HepG2 (cell line): Measurements from ENCODE around the gene NUP62. TPM values are rescaled to one million over a fixed set of nuclear protein-coding genes. Genes with fewer than 3 reads are reported as not detected.
A peak's percentile ranks its signal among the peaks of the same experiment; 100 is the strongest.

Experiments used
- CBX5 ChIP-seq: sonication (generic); formaldehyde crosslinking; IDR thresholded peaks from 2 replicates; pipeline ENCODE4 v1.4.0; 2020; ENCODE audit warnings: missing genetic modification reagents, borderline replicate concordance
- FOXM1 ChIP-seq: sonication (generic); formaldehyde crosslinking; IDR thresholded peaks from 2 replicates; pipeline ENCODE4 v1.5.0; 2020; ENCODE audit warnings: missing genetic modification reagents
- HNF1A ChIP-seq, 2 experiments: sonication (generic) in 1 of 2; formaldehyde crosslinking in 1 of 2; IDR thresholded peaks; 2 replicates each; pipeline versions ENCODE4 v1.4.0 to v1.6.1; 2016 to 2020; ENCODE audit warnings: borderline replicate concordance in 1 of 2, low read depth in 1 of 2, mild to moderate bottlenecking in 1 of 2, missing genetic modification reagents in 1 of 2
- NCOA5 ChIP-seq: sonication (generic); formaldehyde crosslinking; IDR thresholded peaks from 2 replicates; pipeline ENCODE4 v1.4.0; 2020; ENCODE audit warnings: missing genetic modification reagents
- NR0B2 ChIP-seq: sonication (generic); formaldehyde crosslinking; IDR thresholded peaks from 2 replicates; pipeline ENCODE4 v1.4.0; 2020; ENCODE audit warnings: mild to moderate bottlenecking, missing genetic modification reagents
- PCBP2 ChIP-seq: fragments of 200-400 bp; formaldehyde crosslinking; optimal IDR thresholded peaks from 2 replicates; pipeline ENCODE3; 2018; ENCODE audit warnings: low read length, low read depth; ENCODE audit not compliant: poor library complexity, severe bottlenecking
- POGK ChIP-seq: sonication (generic); formaldehyde crosslinking; conservative IDR thresholded peaks from 2 replicates; pipeline ENCODE4 v1.8.0; 2022; ENCODE audit warnings: mild to moderate bottlenecking, moderate library complexity, missing genetic modification reagents
- REL ChIP-seq: sonication (generic); formaldehyde crosslinking; conservative IDR thresholded peaks from 2 replicates; pipeline ENCODE4 v1.8.0; 2022; ENCODE audit warnings: mild to moderate bottlenecking, missing genetic modification reagents, moderate library complexity
- SMARCC2 ChIP-seq: fragments of 450-650 bp; IDR thresholded peaks from 2 replicates; pipeline ENCODE4 v1.6.1; 2017; ENCODE audit warnings: antibody characterized with exemption, mild to moderate bottlenecking
- TOE1 ChIP-seq: sonication (generic); formaldehyde crosslinking; IDR thresholded peaks from 2 replicates; pipeline ENCODE4 v1.4.0; 2020; ENCODE audit warnings: mild to moderate bottlenecking, missing genetic modification reagents
- TRAFD1 ChIP-seq: sonication (generic); formaldehyde crosslinking; IDR thresholded peaks from 2 replicates; pipeline ENCODE4 v1.5.1; 2020; ENCODE audit warnings: missing genetic modification reagents, mild to moderate bottlenecking, borderline replicate concordance
- YEATS2 ChIP-seq: sonication (generic); formaldehyde crosslinking; IDR thresholded peaks from 2 replicates; pipeline ENCODE4 v1.4.0; 2020; ENCODE audit warnings: missing genetic modification reagents, borderline replicate concordance
- ZFP62 ChIP-seq: sonication (generic); formaldehyde crosslinking; IDR thresholded peaks from 2 replicates; pipeline ENCODE4 v1.4.0; 2020; ENCODE audit warnings: missing genetic modification reagents
- ZNF143 ChIP-seq: sonication (generic); formaldehyde crosslinking; IDR thresholded peaks from 2 replicates; pipeline ENCODE4 v1.4.0; 2020; ENCODE audit warnings: missing genetic modification reagents
- ZNF275 ChIP-seq: sonication (generic); formaldehyde crosslinking; IDR thresholded peaks from 2 replicates; pipeline ENCODE4 v1.8.0; 2022; ENCODE audit warnings: missing genetic modification reagents, mild to moderate bottlenecking, inconsistent platforms, borderline replicate concordance
- ZNF337 ChIP-seq: sonication (generic); formaldehyde crosslinking; IDR thresholded peaks from 2 replicates; pipeline ENCODE4 v1.5.1; 2020; ENCODE audit warnings: missing genetic modification reagents, low read depth, mild to moderate bottlenecking, borderline replicate concordance
- ZNF768 ChIP-seq: sonication (generic); formaldehyde crosslinking; IDR thresholded peaks from 2 replicates; pipeline ENCODE4 v1.4.0; 2020; ENCODE audit warnings: missing genetic modification reagents
- polyA plus RNA-seq, 8 experiments: library from polyadenylated mRNA; depleted of rRNA in 3 of 8; stranded (reverse) in 7 of 8; unstranded in 1 of 8; fragments of >200 nt; fragmentation: Illumina TruSeq in 4 of 8; extraction: Trizol in 4 of 8; gene quantifications; 2 replicates each; pipeline versions ENCODE4 v1.2.1 to v1.2.3, GENCODE V29; 2011 to 2016; ENCODE audit warnings: low read depth in 4 of 8, missing spikeins in 1 of 8, mixed read lengths in 1 of 8; ENCODE audit not compliant: insufficient read depth in 1 of 8
- total RNA-seq, 5 experiments: library from RNA; depleted of rRNA; stranded (reverse); fragments of >200 nt; fragmentation: Illumina TruSeq; extraction: Trizol; gene quantifications; 2 replicates each; pipeline ENCODE4 v1.2.3, GENCODE V29; 2016; ENCODE audit warnings: low read depth in 1 of 5

Gene NUP62
- total and polyA plus RNA-seq, 2 of the 13 experiments (the other 11 are each of a cell fraction or from before 2014, with no cell fraction given) = 16.5 to 41.5 TPM

- TF ChIP-seq ZNF275 (CRISPR knock-in tag) (peak; percentile 70), YEATS2 (CRISPR knock-in tag) (peak; percentile 70; the same call in 1 of the 2 replicates), ZNF143 (CRISPR knock-in tag) (peak; percentile 10; the same call in 1 of the 2 replicates), REL (CRISPR knock-in tag) (no peak; the same call in none of the 2 replicates), NCOA5 (CRISPR knock-in tag) (no peak), HNF1A (IDR thresholded peaks at IDR 0.05; ENCODE audit: low read depth) (0 out of 2 replicates have a peak, but pooled peaks have one; percentile 32), HNF1A (CRISPR knock-in tag; IDR thresholded peaks at IDR 0.05; ENCODE audit: borderline replicate concordance) (no peak), FOXM1 (peak; percentile 79; the same call in 1 of the 2 replicates), TRAFD1 (0 out of 2 replicates have a peak, but pooled peaks have one; percentile 63), NR0B2 (CRISPR knock-in tag) (0 out of 2 replicates have a peak, but pooled peaks have one; percentile 28), ZFP62 (CRISPR knock-in tag) (no peak), PCBP2 (peak; percentile 62), SMARCC2 (no peak), ZNF768 (CRISPR knock-in tag) (peak; percentile 34; the same call in 1 of the 2 replicates), POGK (CRISPR knock-in tag) (peak; percentile 54), CBX5 (CRISPR knock-in tag) (peak; percentile 20; the same call in 1 of the 2 replicates), TOE1 (CRISPR knock-in tag) (0 out of 2 replicates have a peak, but pooled peaks have one; percentile 20), ZNF337 (0 out of 2 replicates have a peak, but pooled peaks have one; percentile 25)
Observed at GRCh38 chr19:49929611-49930482, 543 bp upstream of the NUP62 start (continued).
